Coronary artery (tissue), 2 donors: Measurements from ENCODE around the gene KDM1A.

Experiments used
- DNase-seq: peaks from one replicate; pipeline ENCODE4 v3.0.0-alpha.2; 2017; ENCODE audit warnings: low spot score
- H3K27ac ChIP-seq, 2 donors: fragments of 200-600 bp; sonication (generic); one replicate each; pipeline ENCODE4 v1.5.1; 2016 to 2019
- H3K4me3 ChIP-seq: fragments of 200-600 bp; sonication (generic); 2 replicates; pipeline ENCODE4 v1.5.1; 2016; ENCODE audit warnings: mild to moderate bottlenecking, moderate library complexity
- CTCF ChIP-seq: fragments of 200-600 bp; sonication (generic); IDR thresholded peaks from one replicate; pipeline ENCODE4 v1.5.1; 2019; ENCODE audit warnings: antibody characterized with exemption

The KDM1A gene

GRCh38 chr1:23035823-23036452 lies 16.7 kb downstream of the KDM1A start:
- Histone ChIP-seq H3K27ac (no peak overlapping the region), H3K4me3 (no peak overlapping the region)
- DNase-seq: no peak
- no peak for TF ChIP-seq CTCF

GRCh38 chr1:23037081-23037740 lies 17.9 kb downstream of the KDM1A start:
- no peak for DNase-seq
- H3K27ac ChIP-seq: no peak overlapping the region
- H3K4me3 ChIP-seq: no peak overlapping the region
- TF ChIP-seq CTCF: no peak

GRCh38 chr1:23039308-23039826 lies 20.1 kb downstream of the KDM1A start:
- no peak for DNase-seq
- no peak for TF ChIP-seq CTCF
- no peak overlapping the region for H3K4me3 ChIP-seq
- no peak overlapping the region for H3K27ac ChIP-seq

GRCh38 chr1:23040509-23040908 lies 21.2 kb downstream of the KDM1A start:
- TF ChIP-seq CTCF: no peak
- no peak overlapping the region for H3K27ac ChIP-seq
- no peak for DNase-seq
- no peak overlapping the region for H3K4me3 ChIP-seq

GRCh38 chr1:23044035-23044434 lies 24.8 kb downstream of the KDM1A start:
- no peak for DNase-seq
- no peak overlapping the region for H3K4me3 ChIP-seq
- TF ChIP-seq CTCF: no peak
- no peak overlapping the region for H3K27ac ChIP-seq

GRCh38 chr1:23050201-23050600 lies 30.9 kb downstream of the KDM1A start:
- H3K27ac ChIP-seq: no peak overlapping the region
- H3K4me3 ChIP-seq: no peak overlapping the region
- DNase-seq: no peak
- TF ChIP-seq CTCF: no peak

GRCh38 chr1:23051290-23051909 lies 32.1 kb downstream of the KDM1A start:
- Histone ChIP-seq H3K4me3 (no peak overlapping the region), H3K27ac (no peak overlapping the region)
- TF ChIP-seq CTCF: no peak
- DNase-seq: no peak
